HUDEP-2 (cell line): ENCODE data around the gene ASB18.
"Not testable (repeated sequence)": the region's sequence is repeated elsewhere in the genome, so short reads cannot be mapped to it uniquely, and the experiment has no call there.

Source experiments
- DNase-seq, 76 experiments: peaks; one replicate each; lab custom pipeline; 2025; ENCODE audit not compliant: unreplicated experiment in 76 of 76; lab: John Stamatoyannopoulos, UW

ASB18 gene

DNA sequence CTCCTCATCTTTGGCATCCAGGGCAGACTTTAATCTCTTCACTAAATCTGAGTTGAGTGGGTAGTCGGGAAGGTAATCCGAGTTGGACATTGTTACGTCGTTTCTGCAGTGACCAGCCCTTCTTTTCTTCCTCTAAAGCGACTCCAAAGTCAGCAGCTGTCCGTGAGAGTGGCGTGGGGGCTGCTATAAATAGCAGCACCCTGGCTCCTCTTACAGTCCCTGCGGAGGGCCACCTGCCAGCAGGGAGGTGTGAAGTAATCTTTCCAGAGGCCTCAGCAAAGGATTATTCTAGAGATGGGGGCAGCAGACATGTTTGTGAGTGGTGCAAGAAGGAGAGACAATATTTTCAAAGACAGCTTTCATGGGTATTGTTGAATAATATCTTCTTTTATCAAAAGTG lies at the start of gene ASB18:
TSS of gene ASB18 (minus strand) at position 151 of the 400 bp plus-strand sequence. CDS start at position 90, 61 bp downstream.
- no peak for DNase-seq

GRCh38 chr2:236311286-236311685 lies 47.1 kb upstream of the ASB18 start:
- DNase-seq = no peak

GRCh38 chr2:236309669-236310029 lies 45.4 kb upstream of the ASB18 start:
- DNase-seq = peak in 4 of 76 experiments; percentile 1 to 10 (median 2)

- no peak for DNase-seq
Measured at GRCh38 chr2:236308855-236309668, 44.9 kb upstream of the ASB18 start.

- DNase-seq = no peak
Measured at GRCh38 chr2:236307641-236308040, 43.4 kb upstream of the ASB18 start.

DNA sequence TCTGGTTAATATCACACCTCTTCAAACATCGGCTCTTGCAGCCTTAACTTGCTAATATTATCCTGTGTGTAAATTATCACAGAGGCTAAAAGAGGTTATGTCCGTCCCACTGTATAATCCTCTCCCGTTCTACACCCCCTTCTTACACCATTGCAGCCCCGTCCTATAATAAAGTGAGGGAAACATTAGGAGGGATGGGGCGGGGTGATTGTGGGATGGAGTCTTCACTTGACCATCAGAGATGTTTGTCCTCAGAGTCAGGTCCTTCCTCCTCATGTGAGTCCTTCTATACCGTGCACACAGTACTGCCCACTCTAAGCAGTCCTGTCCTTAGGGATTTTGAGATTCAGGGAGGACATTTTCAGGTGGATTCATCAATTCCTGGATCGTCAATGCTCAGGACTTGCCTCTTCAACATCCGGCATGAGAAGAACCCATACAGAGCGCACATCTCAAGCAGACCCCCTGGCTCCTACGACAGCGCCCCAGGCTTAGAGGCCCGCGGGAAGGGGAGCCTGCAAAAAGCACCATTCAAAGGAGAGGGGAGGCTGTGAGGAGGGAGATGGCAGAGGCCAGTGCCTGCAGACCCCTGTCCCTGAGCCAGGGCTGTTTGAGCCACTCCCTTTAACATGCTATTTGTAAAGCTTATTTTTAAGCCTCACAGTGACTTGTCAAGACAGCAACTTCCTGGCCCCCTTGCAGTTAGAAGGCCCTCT lies 42.8 kb upstream of the ASB18 start:
- no peak for DNase-seq

DNA sequence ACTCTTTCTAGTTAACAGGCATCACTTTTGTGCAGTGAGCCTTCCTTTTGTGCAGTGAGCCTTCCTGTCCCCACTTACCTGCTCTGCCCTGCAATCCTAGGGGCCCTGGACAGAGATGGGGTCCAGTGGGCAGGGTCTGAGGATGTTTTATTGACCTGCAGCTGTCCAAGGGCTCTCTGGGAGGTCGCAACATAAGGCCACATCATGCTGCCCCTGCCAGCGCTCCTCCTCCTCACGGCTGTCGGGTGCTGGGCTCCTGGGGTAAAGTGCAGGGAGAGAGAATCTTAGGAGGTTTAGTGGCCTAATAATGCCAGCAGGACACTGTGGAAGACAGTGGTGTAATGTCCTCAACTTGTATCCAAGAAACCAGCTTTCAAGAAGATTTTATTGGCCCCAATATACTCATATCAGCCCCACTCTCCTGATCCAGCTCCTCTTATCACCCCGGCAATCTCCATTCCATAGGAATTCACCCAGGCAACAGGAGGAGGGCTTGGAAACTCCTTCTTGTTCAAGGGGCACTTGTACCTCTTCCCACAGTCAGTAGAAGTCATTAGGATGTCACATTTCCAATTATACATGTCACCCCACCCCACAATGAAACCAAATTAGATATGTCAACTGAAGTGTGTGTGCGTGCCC lies 41.9 kb upstream of the ASB18 start:
- no peak for DNase-seq

GRCh38 chr2:236305531-236305930 lies 41.3 kb upstream of the ASB18 start:
- DNase-seq = no peak

DNA sequence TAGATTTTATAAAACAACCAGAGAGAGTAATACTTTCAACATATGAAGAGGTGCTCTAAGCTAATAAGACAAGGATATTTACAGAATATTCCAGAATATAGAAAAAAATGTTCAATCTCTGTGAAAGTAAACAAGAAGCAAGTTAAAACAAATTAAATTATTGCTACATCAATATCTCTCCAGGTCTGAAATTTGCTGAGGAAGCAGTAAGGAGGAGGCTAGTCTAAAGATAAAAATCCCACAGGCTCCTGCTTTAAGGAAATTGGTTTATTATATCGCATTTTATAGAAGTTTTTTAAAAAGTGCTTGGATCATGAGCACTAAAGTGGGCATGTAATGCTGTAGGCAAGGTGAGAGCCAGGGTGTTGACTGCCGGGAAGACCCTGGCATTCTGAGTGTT lies 39.7 kb upstream of the ASB18 start:
- no peak for DNase-seq

- DNase-seq = no peak
Measured at GRCh38 chr2:236302555-236302954, 38.3 kb upstream of the ASB18 start.

GRCh38 chr2:236298924-236299475 lies 34.8 kb upstream of the ASB18 start:
- DNase-seq = no peak

DNA sequence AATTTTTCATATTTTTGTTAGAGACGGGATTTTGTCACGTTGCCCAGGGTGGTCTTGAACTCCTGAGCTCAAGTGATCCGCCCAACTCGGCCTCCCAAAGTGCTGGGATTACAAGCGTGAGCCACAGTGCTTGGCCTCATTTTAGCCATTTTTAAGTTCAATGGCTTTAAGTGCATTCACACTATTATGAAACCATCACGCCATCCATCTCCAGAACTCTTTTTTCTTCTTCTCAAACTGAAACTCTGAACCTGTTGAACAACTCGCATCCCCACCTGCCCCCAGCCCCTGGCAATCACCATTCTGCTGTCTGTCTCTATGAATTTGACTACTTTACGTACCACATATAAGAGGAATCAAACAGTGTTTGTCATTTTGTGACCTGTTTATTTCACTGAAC lies 31.3 kb upstream of the ASB18 start:
- no peak for DNase-seq

- DNase-seq = no peak
Measured at GRCh38 chr2:236294647-236295046, 30.4 kb upstream of the ASB18 start.

DNA sequence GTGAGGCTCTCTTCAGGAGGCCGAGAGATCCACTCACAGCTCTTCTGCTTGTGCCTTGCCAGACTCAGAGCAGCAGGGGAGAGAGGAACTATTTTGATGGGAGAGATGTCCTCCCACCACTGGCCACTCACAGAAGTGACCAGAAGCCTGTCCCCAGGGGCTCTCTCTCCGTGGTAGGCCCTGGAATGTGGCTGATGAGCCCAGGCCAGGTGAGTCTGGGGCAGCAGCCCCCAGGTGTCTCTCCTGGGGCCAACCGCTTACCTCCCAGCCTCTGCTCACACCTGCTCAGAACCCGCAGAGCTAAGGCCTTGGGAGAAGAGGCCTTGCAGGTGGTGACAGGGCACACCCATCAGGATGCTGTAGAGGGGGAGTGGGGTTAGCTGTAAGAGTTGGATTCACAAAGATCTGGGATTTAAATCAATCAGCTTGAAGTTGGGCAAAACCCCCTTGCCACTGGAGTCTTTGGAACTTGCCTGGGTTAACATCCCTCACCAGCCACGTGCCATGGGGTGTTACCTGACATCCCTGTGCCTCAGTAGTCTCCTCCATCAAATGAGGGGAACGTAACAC lies 29.1 kb upstream of the ASB18 start:
- no peak for DNase-seq

DNA sequence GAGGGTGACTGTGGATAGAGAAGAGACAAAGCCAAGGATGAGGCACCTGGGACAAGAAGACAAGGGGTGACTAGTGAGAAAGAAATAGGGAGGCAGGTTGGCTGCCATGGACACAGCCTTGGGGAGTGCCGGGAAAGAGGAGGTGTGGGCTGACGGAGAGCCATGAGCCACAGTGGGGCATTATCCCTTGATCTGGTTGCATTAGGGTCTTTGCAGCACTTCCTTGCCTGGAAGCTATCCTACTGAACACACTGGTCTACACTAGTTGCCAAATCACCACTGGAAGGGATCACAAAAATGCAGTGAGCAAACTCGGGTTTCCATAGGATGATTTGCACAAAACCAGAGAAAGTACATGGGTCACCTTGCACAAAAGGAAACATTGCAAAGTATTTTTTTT lies 27.7 kb upstream of the ASB18 start:
- no peak for DNase-seq

DNA sequence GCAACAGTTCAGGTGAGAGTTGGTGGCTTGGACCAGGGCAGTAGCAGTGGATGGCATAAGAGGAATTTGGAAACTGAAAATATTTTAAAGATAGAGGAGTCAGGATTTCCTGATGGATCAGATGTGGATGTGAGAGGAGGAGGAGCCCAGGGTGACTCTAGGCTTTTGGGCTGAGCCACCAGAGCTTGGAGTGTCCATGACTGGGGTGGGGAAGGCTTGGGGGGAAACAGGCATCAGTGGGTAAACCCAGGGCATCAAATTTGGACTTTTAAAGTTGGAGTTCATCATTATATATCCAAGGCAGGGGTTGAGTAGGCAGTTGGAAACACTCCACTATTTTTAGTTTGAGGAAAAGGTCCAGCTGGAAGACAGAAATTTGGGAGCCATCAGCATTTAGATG lies 27.3 kb upstream of the ASB18 start:
- DNase-seq = no peak

DNA sequence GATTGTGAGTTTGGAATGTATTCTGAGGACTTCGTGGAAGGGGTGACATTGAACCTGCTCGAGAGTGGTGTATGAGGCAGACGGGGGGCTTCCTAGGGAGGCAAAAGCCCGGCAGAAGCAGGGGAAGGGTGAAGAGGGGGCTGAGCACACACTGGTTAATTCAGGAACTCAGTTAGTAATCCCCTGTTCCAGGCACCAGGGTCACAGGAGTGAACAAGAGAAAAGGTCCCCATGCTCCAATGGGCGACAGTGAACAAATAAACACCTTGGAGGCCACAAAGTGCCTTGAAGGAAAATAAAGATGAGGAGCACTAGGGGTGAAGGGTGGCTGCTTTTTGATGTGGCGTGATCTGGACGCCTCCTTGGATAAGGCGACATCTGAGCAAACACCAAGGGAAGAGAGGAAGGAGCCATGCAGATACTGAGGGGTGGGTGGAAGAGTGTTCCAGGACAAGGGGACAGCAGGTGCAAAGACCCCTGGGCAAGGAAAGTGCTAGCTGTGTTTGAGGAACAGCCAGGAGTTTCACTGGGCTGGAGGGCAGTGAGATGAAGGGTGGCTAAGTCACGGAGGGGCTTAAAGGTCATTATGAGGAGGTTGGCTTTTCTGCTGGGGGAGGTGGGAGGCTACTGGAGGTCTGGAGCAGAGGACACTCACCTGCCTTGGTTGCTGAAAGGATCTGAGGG lies 26.7 kb upstream of the ASB18 start:
- DNase-seq = no peak

DNA sequence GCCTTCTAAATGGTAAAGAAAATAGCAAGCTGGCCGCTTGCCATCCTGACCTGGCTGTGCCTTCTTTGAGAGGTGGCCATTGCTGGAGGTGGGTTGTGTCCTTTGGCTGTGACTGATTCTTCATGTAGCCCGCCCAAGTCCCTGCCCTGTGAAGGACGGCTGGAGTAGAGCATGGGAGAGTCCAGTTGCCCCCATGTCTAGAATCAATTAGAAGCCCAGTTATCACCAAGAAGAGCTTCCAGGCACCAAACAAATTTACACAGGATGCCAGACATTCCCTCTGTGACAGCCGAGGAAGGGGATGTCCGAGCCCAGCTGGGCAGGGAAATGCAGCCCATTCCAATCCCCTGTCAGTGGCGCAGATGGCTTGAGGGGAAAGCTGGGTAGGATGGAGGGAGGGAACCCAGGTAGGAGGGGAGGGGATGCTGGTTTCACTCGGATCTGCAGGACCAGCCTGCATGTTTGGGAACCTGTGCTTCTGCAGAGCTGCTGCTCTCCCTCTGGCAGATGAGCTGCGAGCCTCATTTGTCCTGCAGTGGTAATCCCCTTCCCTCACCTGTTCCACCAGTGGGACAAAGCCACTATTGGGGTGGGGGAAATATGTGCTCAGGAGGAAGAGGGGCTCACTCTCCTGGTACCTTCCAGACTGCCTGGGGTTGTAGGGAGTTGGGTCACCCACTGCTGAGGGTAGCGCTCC lies 25.7 kb upstream of the ASB18 start:
- DNase-seq = no peak

GRCh38 chr2:236288373-236288772 lies 24.2 kb upstream of the ASB18 start:
- DNase-seq = not testable (repeated sequence)

DNA sequence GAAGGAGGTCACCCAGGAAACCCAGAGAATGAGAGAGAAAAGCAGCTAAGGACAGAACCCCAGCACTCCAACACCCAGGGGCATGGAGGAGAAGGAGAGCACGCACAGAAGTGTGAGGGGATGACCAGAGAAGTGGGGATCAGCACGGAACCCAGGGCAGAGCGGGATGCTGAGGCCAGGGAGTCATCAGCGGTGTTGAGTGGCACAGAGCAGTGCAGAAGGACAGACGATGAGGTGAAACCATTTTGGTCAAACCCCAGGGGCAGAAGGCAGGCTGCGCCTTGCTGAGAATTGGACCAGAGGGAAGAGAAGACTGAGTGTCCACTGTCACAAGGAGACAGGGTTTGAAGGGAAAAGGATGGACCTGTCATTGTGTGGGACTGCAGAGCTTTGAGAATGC lies 23.4 kb upstream of the ASB18 start:
- no peak for DNase-seq
